A673 (cell line): Measurements from ENCODE around the gene SMIM44. TPM values are rescaled to one million over a fixed set of nuclear protein-coding genes. Genes with fewer than 3 reads are reported as not detected.

Experiments
- BruUV-seq: library from RNA; stranded (reverse); fragments of 400-500 nt; replicated peaks from 2 replicates; lab custom pipeline; 2021; lab: Mats Ljungman, UMichigan
- CTCF ChIA-PET: fragments of 300-600 bp; sonication (Branson Sonifier 250); formaldehyde crosslinking; loops from one replicate; lab custom pipeline; 2022; ENCODE audit warnings: antibody characterized with exemption; lab: Charles Lee
- POLR2A ChIA-PET: fragments of 300-600 bp; sonication (Branson Sonifier 250); formaldehyde crosslinking; loops from one replicate; lab custom pipeline; 2022; ENCODE audit warnings: antibody characterized with exemption; ENCODE audit not compliant: low non-redundant PET; lab: Charles Lee
- DNase-seq: peaks from one replicate; pipeline ENCODE4 v3.0.0-alpha.2; 2015; ENCODE audit warnings: low spot score
- H3K27ac ChIP-seq: fragments of 200-600 bp; sonication (generic); 2 replicates; pipeline ENCODE4 v1.5.1; 2016; ENCODE audit warnings: mixed run types, low read depth, mild to moderate bottlenecking, mixed read lengths, antibody characterized with exemption, low read length; ENCODE audit not compliant: poor library complexity, severe bottlenecking
- H3K27me3 ChIP-seq: fragments of 200-600 bp; sonication (generic); replicated peaks from 2 replicates; pipeline ENCODE4 v1.6.1; 2017; ENCODE audit warnings: mixed run types, low read depth, mild to moderate bottlenecking, mixed read lengths, antibody characterized with exemption, low read length; ENCODE audit not compliant: insufficient read depth, poor library complexity
- H3K36me3 ChIP-seq: fragments of 200-600 bp; sonication (generic); 2 replicates; pipeline ENCODE4 v1.6.1; 2016; ENCODE audit warnings: mixed run types, mild to moderate bottlenecking, mixed read lengths, antibody characterized with exemption, low read length; ENCODE audit not compliant: insufficient read depth, poor library complexity, severe bottlenecking
- H3K4me1 ChIP-seq: fragments of 200-600 bp; sonication (generic); 2 replicates; pipeline ENCODE4 v1.6.1; 2017; ENCODE audit warnings: mixed run types, mild to moderate bottlenecking, mixed read lengths, antibody characterized with exemption, low read length; ENCODE audit not compliant: insufficient read depth, poor library complexity, severe bottlenecking
- H3K4me3 ChIP-seq: fragments of 200-600 bp; sonication (generic); 2 replicates; pipeline ENCODE4 v1.5.1; 2016; ENCODE audit warnings: low read depth, mixed run types, mild to moderate bottlenecking, mixed read lengths, low read length; ENCODE audit not compliant: poor library complexity, severe bottlenecking
- H3K9me3 ChIP-seq: fragments of 200-600 bp; sonication (generic); 2 replicates; pipeline ENCODE4 v1.6.1; 2016; ENCODE audit warnings: mixed run types, low read depth, mild to moderate bottlenecking, mixed read lengths, antibody characterized with exemption, low read length; ENCODE audit not compliant: poor library complexity, severe bottlenecking
- CTCF ChIP-seq: fragments of 300-800, 200-600 bp; sonication (generic); conservative IDR thresholded peaks from 2 replicates; pipeline ENCODE4 v1.5.1; 2017; ENCODE audit warnings: low read depth, mild to moderate bottlenecking, antibody characterized with exemption, low read length, moderate library complexity, mixed read lengths
- EZH2 ChIP-seq: fragments of 200-600 bp; sonication (generic); IDR thresholded peaks from 2 replicates; pipeline ENCODE4 v1.6.1; 2017; ENCODE audit warnings: borderline replicate concordance, low read depth, mild to moderate bottlenecking, mixed read lengths, antibody characterized with exemption, low read length; ENCODE audit not compliant: poor library complexity, severe bottlenecking
- intact Hi-C: fragments of 100-400 bp; cut with micrococcal nuclease; formaldehyde crosslinking; loops from one replicate; pipeline ENCODE4 v1.10.0; 2022; ENCODE audit not compliant: unreplicated experiment
- total RNA-seq: library from RNA; stranded (reverse); gene quantifications from 2 replicates; pipeline ENCODE4 v1.2.3, GENCODE V29; 2021

Gene SMIM44
- total RNA-seq, 1 experiment from 2014 or later: not detected

- H3K36me3 ChIP-seq: peaks cover 2% of the 10 kb centered on the region
- TF ChIP-seq CTCF (no peak), EZH2 (no peak)
- ChIA-PET POLR2A (no interaction called here), CTCF (no interaction called here)
- H3K9me3 ChIP-seq: no peaks in the 10 kb centered on the region
- H3K4me3 ChIP-seq: no peak overlapping the region
- H3K4me1 ChIP-seq: no peaks in the 10 kb centered on the region
- H3K27ac ChIP-seq: no peak overlapping the region
- no TSS peak for BruUV-seq
- DNase-seq: no peak
- H3K27me3 ChIP-seq: peaks cover 3% of the 10 kb centered on the region
- intact Hi-C loops: no loop called here
Measured at GRCh38 chr19:3467437-3468198, 15.6 kb downstream of the SMIM44 start.

- H3K27me3 ChIP-seq: peaks cover 3% of the 10 kb centered on the region
- ChIA-PET POLR2A (no interaction called here), CTCF (interaction anchor here (0.6 kb wide), 2 partner anchors 13 to 123 kb away, joined by 3 to 5 read pairs; no protein-coding TSS in a partner anchor)
- peaks cover 5% of the 10 kb centered on the region for H3K36me3 ChIP-seq
- H3K4me3 ChIP-seq: no peak overlapping the region
- DNase-seq: no peak
- no TSS peak for BruUV-seq
- TF ChIP-seq EZH2 (no peak), CTCF (no peak)
- intact Hi-C loops: no loop called here
- no peak overlapping the region for H3K27ac ChIP-seq
- no peaks in the 10 kb centered on the region for H3K4me1 ChIP-seq
- no peaks in the 10 kb centered on the region for H3K9me3 ChIP-seq
Measured at GRCh38 chr19:3466635-3467034, 16.6 kb downstream of the SMIM44 start.

- TSS peak; percentile 27 for BruUV-seq
- peaks cover 3% of the 10 kb centered on the region for H3K27me3 ChIP-seq
- CTCF ChIA-PET: interaction anchor here (0.7 kb wide), 1 partner anchor 20 kb away, joined by 9 read pairs; no protein-coding TSS in a partner anchor
Measured at GRCh38 chr19:3465552-3465951, 17.7 kb downstream of the SMIM44 start.

More at GRCh38 chr19:3465552-3465951, 17.7 kb downstream of the SMIM44 start:
- Histone ChIP-seq H3K4me3 (no peak overlapping the region), H3K36me3 (peaks cover 5% of the 10 kb centered on the region), H3K27ac (no peak overlapping the region), H3K9me3 (no peaks in the 10 kb centered on the region), H3K4me1 (no peaks in the 10 kb centered on the region)
- intact Hi-C loops: no loop called here
- DNase-seq: no peak
- POLR2A ChIA-PET: no interaction called here
- TF ChIP-seq EZH2: no peak
- TF ChIP-seq CTCF: 0 out of 2 replicates have a peak, but pooled peaks have one; percentile 8
